HEK293 (cell line): Measurements from ENCODE around the gene DHRS2.
"Not testable (repeated sequence)": the region's sequence is repeated elsewhere in the genome, so short reads cannot be mapped to it uniquely, and the experiment has no call there.

Experiments used
- CTCF ChIP-seq: fragments of 450-650 bp; formaldehyde crosslinking; IDR thresholded peaks from 2 replicates; pipeline ENCODE4 v1.5.1; 2016; ENCODE audit warnings: missing biosample characterization, missing genetic modification characterization
- HOXD13 ChIP-seq: sonication (generic); formaldehyde crosslinking; IDR thresholded peaks from 2 replicates; pipeline ENCODE4 v1.8.0; 2022; ENCODE audit warnings: missing genetic modification reagents, borderline replicate concordance
- ZNF274 ChIP-seq, 2 experiments: fragments of 200-500 bp in 1 of 2; fragments of 450-650 bp in 1 of 2; sonication (Bioruptor generic) in 1 of 2; formaldehyde crosslinking in 1 of 2; IDR thresholded peaks; 2 replicates each; pipeline versions ENCODE4 v1.5.1 to v1.6.1; 2014 to 2016; ENCODE audit warnings: borderline replicate concordance in 1 of 2, inconsistent platforms in 1 of 2, low read length in 1 of 2, missing biosample characterization in 1 of 2, missing genetic modification characterization in 1 of 2
- ZNF350 ChIP-seq: fragments of 450-650 bp; formaldehyde crosslinking; IDR thresholded peaks from 2 replicates; pipeline ENCODE4 v1.5.0; 2017; ENCODE audit warnings: missing biosample characterization, mild to moderate bottlenecking, missing genetic modification characterization

DNA sequence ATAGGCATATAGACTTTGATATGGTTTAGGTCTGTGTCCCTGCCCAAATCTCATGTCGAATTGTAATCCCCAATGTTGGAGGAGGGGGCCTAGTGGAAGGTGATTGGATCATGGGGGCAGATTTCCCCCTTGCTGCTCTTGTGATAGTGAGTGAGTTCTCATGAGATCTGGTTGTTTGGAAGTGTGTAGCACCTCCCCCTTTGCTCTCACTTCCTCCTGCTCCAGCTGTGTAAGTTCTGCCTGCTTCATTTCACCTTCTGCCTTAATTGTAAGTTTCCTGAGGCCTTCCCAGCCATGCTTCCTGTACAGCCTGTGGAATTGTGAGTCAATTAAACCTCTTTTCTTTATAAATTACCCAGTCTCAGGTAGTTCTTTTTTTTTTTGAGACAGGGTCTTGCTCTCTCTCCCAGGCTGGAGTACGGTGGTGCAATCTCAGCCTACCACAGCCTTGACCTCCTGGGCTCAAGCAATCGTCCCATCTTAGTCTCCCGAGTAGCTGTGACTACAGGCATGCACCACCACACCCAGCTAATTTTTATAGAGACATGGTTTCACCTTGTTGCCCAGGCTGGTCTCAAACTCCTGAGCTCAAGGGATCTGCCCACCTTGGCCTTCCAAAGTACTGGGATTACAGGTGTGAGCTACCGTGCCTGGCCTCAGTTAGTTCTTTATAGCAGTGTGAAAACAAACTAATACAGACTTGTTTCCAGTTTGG lies 1.3 kb upstream of the DHRS2 start:
- TF ChIP-seq ZNF274 (IDR thresholded peaks at IDR 0.05; ENCODE audit: low read length); ZNF274 (tag by site-specific recombination; IDR thresholded peaks at IDR 0.05; ENCODE audit: borderline replicate concordance); CTCF (tag by site-specific recombination); ZNF350; HOXD13 (CRISPR knock-in tag): not testable (repeated sequence)
